D721Med (cell line): ENCODE measurements around the gene LRIG2.
"Not testable (repeated sequence)": the region's sequence is repeated elsewhere in the genome, so short reads cannot be mapped to it uniquely, and the experiment has no call there.

Source experiments
- DNase-seq: peaks from one replicate; pipeline ENCODE4 v3.0.0; 2011; ENCODE audit warnings: low spot score; ENCODE audit not compliant: insufficient read length
- FAIRE-seq: peaks from 2 replicates; lab custom pipeline; 2011; peaks lifted over from hg19 to GRCh38; lab: Jason Lieb, UNC
- CTCF ChIP-seq: IDR thresholded peaks from 2 replicates; pipeline ENCODE4 v1.5.1; 2012; ENCODE audit warnings: mild to moderate bottlenecking, control low read depth; ENCODE audit not compliant: insufficient read depth; ENCODE audit errors: missing control alignments

LRIG2 gene

DNA sequence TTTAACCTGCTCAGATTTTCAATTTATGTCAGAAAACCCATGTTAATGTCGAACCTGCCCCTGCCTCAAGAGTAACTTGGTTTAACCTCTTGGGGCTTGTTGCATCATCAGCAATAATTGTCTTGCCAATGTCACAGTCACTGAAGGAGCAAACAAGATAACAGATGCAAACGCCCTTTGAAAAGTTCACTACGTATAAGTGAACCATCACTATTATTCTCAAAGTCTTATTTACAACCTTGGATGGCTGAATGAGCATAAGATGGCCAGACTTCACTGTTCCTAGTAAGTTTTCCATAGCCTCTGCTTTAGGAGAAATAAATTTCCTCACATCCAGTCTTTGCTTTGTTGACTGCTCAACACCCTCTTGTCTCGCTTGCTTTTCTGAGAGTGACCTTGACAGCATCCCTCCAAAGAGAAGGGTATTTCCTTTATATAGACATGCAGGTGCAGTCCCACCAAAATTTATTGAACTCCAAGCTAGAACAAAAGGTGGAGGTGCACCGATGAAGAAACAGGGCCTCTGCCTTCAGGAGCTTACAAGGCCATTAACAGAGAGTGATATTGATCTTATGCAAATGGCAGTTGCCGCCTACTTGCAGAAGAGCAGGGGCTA, 749 bp upstream of the LRIG2 start:
- DNase-seq (no peak), FAIRE-seq (no peak)
- TF ChIP-seq CTCF, result peak; percentile 58

GRCh38 chr1:113073479-113073950, 517 bp downstream of the LRIG2 start:
- DNase-seq, result no peak
- FAIRE-seq, result no peak
- TF ChIP-seq CTCF, result peak; percentile 40

GRCh38 chr1:113074237-113074636, 1.2 kb downstream of the LRIG2 start:
- DNase-seq (no peak), FAIRE-seq (no peak)
- TF ChIP-seq CTCF, result no peak

DNA sequence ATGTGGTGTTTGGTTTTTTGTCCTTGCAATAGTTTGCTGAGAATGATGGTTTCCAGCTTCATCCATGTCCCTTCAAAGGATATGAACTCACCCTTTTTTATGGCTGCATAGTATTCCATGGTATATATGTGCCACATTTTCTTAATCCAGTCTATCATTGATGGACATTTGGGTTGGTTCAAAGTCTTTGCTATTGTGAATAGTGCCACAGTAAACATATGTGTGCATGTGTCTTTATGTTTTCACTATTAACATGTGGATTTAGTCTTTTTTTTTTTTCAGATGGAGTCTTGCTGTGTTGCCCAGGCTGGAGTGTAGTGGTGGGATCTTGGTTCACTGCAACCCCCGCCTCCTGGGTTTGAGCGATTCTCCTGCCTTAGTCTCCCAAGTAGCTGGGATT, 5.0 kb downstream of the LRIG2 start:
- not testable (repeated sequence) for DNase-seq, FAIRE-seq

DNA sequence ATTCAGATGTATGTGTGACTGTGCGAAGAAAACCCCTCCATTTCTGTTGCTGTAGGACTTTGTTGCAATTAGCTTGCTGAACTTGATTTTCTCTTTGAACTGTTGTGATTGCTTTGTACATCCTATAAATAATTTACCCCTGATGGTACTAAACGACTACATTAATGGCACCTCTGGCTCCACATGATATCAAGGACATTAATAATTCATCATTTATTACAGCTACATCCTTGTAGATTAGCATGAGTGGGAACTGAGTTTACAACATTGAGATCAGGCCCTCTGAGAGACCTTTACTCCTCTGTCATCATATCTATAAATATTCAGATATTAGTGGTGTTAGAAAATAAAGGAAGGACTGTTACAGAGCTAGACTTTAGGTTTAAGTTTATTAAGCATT, 13.5 kb downstream of the LRIG2 start:
- TF ChIP-seq CTCF, result no peak
- FAIRE-seq (no peak), DNase-seq (no peak)

GRCh38 chr1:113088972-113089371, 16.0 kb downstream of the LRIG2 start:
- no peak for TF ChIP-seq CTCF
- DNase-seq, result no peak
- FAIRE-seq, result no peak

- no peak for DNase-seq
- FAIRE-seq, result no peak
- TF ChIP-seq CTCF, result no peak
Observed at GRCh38 chr1:113090051-113090450, 17.1 kb downstream of the LRIG2 start.
